ENCODE data around the gene CCDC170.

DNA sequence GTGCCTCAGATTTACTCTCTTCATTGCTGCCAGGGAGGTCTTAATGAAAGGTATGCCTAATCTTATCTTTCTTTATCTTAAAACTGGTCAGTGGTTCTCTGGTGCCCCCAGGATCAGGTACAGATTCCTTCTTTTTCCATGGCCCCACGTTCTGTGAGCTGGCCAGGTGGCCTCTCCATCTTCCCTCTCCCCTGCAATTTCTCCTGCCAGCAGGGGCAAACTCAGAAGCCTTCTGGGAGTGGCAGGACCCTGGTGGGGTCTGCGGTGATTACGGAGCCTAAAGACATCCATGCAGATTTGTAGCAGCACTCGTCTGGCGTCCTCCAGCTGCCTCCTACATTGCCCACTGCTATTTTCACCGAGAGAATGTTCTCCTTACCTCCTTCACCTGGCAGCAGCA lies 95.8 kb downstream of the CCDC170 start:
- no peak for TF ChIP-seq CTCF (IDR thresholded peaks at IDR 0.05)
- no peak for TF ChIP-seq POLR2A (IDR thresholded peaks at IDR 0.05)

All from lower leg skin (tissue), 3 donors.